MCF 10A (cell line): Measurements from ENCODE around the gene CRYBB1. TPM values are rescaled to one million over a fixed set of nuclear protein-coding genes. Genes with fewer than 3 reads are reported as not detected.
A peak's percentile ranks its signal among the peaks of the same experiment; 100 is the strongest.

Experiments
- BruUV-seq: library from RNA; stranded (reverse); fragments of 400-500 nt; replicated peaks from 2 replicates; lab custom pipeline; 2021; lab: Mats Ljungman, UMichigan
- CTCF ChIA-PET: fragments of 300-600 bp; sonication (Branson Sonifier 250); formaldehyde crosslinking; extraction: SDS; loops from one replicate; lab custom pipeline; 2021; ENCODE audit warnings: antibody characterized with exemption, inconsistent platforms; lab: Yijun Ruan, JAX
- POLR2A ChIA-PET: fragments of 300-600, 350-650 bp; sonication (Branson Sonifier 250); formaldehyde crosslinking; extraction: SDS; loops from one replicate; lab custom pipeline; 2020; ENCODE audit warnings: antibody characterized with exemption, inconsistent platforms; lab: Yijun Ruan, JAX
- DNase-seq: peaks from one replicate; pipeline ENCODE4 v3.0.0-alpha.2; 2018; ENCODE audit not compliant: unreplicated experiment
- H3K27ac Mint-ChIP-seq: one replicate; pipeline ENCODE4 v1.8.0; 2022; ENCODE audit warnings: mild to moderate bottlenecking, low read depth, mixed read lengths; ENCODE audit not compliant: unreplicated experiment
- H3K27me3 Mint-ChIP-seq: one replicate; pipeline ENCODE4 v1.8.0; 2022; ENCODE audit warnings: mixed read lengths; ENCODE audit not compliant: insufficient read depth, unreplicated experiment
- H3K36me3 Mint-ChIP-seq: one replicate; pipeline ENCODE4 v1.8.0; 2022; ENCODE audit warnings: mild to moderate bottlenecking, moderate library complexity, mixed read lengths; ENCODE audit not compliant: insufficient read depth, unreplicated experiment
- H3K4me1 Mint-ChIP-seq: one replicate; pipeline ENCODE4 v1.8.0; 2022; ENCODE audit warnings: mixed read lengths; ENCODE audit not compliant: insufficient read depth, unreplicated experiment
- H3K4me3 Mint-ChIP-seq: one replicate; pipeline ENCODE4 v1.8.0; 2022; ENCODE audit warnings: mild to moderate bottlenecking, moderate library complexity, mixed read lengths; ENCODE audit not compliant: unreplicated experiment
- H3K9me3 Mint-ChIP-seq: one replicate; pipeline ENCODE4 v1.8.0; 2022; ENCODE audit warnings: mixed read lengths; ENCODE audit not compliant: unreplicated experiment
- CTCF ChIP-seq: fragments of 200-600 bp; IDR thresholded peaks from one replicate; pipeline ENCODE4 v1.8.0; 2022; ENCODE audit warnings: antibody characterized with exemption, mild to moderate bottlenecking; ENCODE audit not compliant: unreplicated experiment
- intact Hi-C: fragments of 100-400 bp; cut with micrococcal nuclease; formaldehyde crosslinking; loops from 2 replicates; pipeline ENCODE4 v1.14.1; 2022
- microRNA-seq: library from miRNA; unstranded; fragments of <30 nt; microRNA quantifications from one replicate; pipeline ENCODE4 v1.2.0, GENCODE V29; 2022
- total RNA-seq: library from RNA; stranded (reverse); gene quantifications from 2 replicates; pipeline ENCODE4 v1.2.3, GENCODE V29; 2022

The CRYBB1 gene
- total RNA-seq, 1 experiment from 2014 or later = not detected

GRCh38 chr22:26549902-26550497 lies 67.8 kb downstream of the CRYBB1 start:
- H3K27ac Mint-ChIP-seq = no peak overlapping the region
- no peaks in the 10 kb centered on the region for H3K27me3 Mint-ChIP-seq
- no peaks in the 10 kb centered on the region for H3K4me1 Mint-ChIP-seq
- no TSS peak for BruUV-seq
- H3K36me3 Mint-ChIP-seq = no peaks in the 10 kb centered on the region
- ChIA-PET CTCF (interaction anchor here (1.2 kb wide), 1 partner anchor 26 kb away, joined by 3 read pairs; no protein-coding TSS in a partner anchor), POLR2A (interaction anchor here (1.1 kb wide), 1 partner anchor 65 kb away, joined by 5 read pairs; no protein-coding TSS in a partner anchor)
- no peak overlapping the region for H3K4me3 Mint-ChIP-seq
- intact Hi-C loops = no loop called here
- no peaks in the 10 kb centered on the region for H3K9me3 Mint-ChIP-seq
- DNase-seq = no peak
- no peak for TF ChIP-seq CTCF

Small RNA genes lying within 50 kb of the gene (microRNA-seq; reads per million reads assigned to microRNA genes)
- gene MIR548J = 2.4 reads per million, percentile 18 among the genes with 10 or more reads in this experiment

Other genes starting within 250 kb of the CRYBB1 start
- 4.0 and 4.8 TPM in 2 replicates for gene ASPHD2, start 188.8 kb downstream of the CRYBB1 start, total RNA-seq
- 35.6 and 38.3 TPM in 2 replicates for gene HPS4, start 134.2 kb downstream of the CRYBB1 start, total RNA-seq
- 22.4 and 27.9 TPM in 2 replicates for gene SRRD, start 134.2 kb downstream of the CRYBB1 start, total RNA-seq
- gene TFIP11, start 105.6 kb downstream of the CRYBB1 start, total RNA-seq = 41.0 and 58.9 TPM in 2 replicates
- 6.1 and 7.0 TPM in 2 replicates for gene TPST2, start 27.9 kb downstream of the CRYBB1 start, total RNA-seq
- not detected in 2 replicates for gene CRYBA4, start 3.9 kb upstream of the CRYBB1 start, total RNA-seq
- 0.49 and 0.56 TPM in 2 replicates for gene MIAT, start 39.6 kb upstream of the CRYBB1 start, total RNA-seq